ENCODE measurements around the gene FKBP15.

DNA sequence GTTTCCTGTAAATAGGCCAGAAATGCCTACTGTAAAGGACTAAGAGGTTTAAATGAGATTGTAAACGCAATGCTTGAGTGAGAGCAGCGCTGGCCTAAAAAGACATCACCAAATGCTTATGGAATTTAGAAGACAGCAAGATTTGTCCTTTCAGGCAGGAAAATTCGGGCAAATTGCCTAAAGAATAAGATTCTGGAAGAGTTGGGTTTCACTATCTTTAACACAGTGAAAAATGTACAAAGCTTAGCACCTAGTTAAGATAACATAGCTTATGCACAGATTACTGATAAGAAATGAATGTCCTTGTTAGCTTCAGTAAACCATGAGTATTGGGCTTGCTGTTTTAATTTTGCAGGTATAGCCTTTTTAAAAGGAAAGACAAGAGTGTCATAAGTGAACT lies 4.7 kb downstream of the FKBP15 start:
- TF ChIP-seq, protein P1, sequence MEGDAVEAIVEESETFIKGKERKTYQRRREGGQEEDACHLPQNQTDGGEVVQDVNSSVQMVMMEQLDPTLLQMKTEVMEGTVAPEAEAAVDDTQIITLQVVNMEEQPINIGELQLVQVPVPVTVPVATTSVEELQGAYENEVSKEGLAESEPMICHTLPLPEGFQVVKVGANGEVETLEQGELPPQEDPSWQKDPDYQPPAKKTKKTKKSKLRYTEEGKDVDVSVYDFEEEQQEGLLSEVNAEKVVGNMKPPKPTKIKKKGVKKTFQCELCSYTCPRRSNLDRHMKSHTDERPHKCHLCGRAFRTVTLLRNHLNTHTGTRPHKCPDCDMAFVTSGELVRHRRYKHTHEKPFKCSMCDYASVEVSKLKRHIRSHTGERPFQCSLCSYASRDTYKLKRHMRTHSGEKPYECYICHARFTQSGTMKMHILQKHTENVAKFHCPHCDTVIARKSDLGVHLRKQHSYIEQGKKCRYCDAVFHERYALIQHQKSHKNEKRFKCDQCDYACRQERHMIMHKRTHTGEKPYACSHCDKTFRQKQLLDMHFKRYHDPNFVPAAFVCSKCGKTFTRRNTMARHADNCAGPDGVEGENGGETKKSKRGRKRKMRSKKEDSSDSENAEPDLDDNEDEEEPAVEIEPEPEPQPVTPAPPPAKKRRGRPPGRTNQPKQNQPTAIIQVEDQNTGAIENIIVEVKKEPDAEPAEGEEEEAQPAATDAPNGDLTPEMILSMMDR (conservative IDR thresholded peaks at IDR 0.05) = no peak
- no peak for TF ChIP-seq EZH2 (IDR thresholded peaks at IDR 0.05; ENCODE audit: low read depth)
